Neural cell (in vitro differentiated cells): ENCODE data around the gene ZNF396. TPM values are rescaled to one million over a fixed set of nuclear protein-coding genes. Genes with fewer than 3 reads are reported as not detected.

Experiments used
- H2AFZ ChIP-seq: fragments of 200-600, 300-800 bp; sonication (generic), shearing (Covaris generic); 2 replicates; pipeline ENCODE4 v1.6.0; 2014; ENCODE audit warnings: low read depth, mild to moderate bottlenecking, antibody characterized with exemption, low read length, moderate library complexity
- H3F3A ChIP-seq: fragments of 200-600 bp; shearing (Covaris generic); 2 replicates; pipeline ENCODE4 v1.6.1; 2016; ENCODE audit warnings: mild to moderate bottlenecking, moderate library complexity, mixed read lengths, antibody characterized with exemption, low read length; ENCODE audit not compliant: insufficient read depth, poor library complexity, severe bottlenecking
- H3K27ac ChIP-seq: fragments of 200-600, 300-800 bp; sonication (generic), shearing (Covaris generic); 2 replicates; pipeline ENCODE4 v1.5.1; 2014; ENCODE audit warnings: mild to moderate bottlenecking, low read length, moderate library complexity
- H3K27me3 ChIP-seq: fragments of 300-800, 200-600 bp; sonication (generic), shearing (Covaris generic); 2 replicates; pipeline ENCODE4 v1.6.0; 2014; ENCODE audit warnings: mild to moderate bottlenecking, low read depth, low read length, moderate library complexity; ENCODE audit not compliant: insufficient read depth
- H3K36me3 ChIP-seq: fragments of 300-800, 200-600 bp; sonication (generic), shearing (Covaris generic); 2 replicates; pipeline ENCODE4 v1.5.1; 2014; ENCODE audit warnings: mild to moderate bottlenecking, antibody characterized with exemption, low read length, moderate library complexity; ENCODE audit not compliant: insufficient read depth
- H3K4me2 ChIP-seq: fragments of 300-800, 200-600 bp; sonication (generic), shearing (Covaris generic); 2 replicates; pipeline ENCODE4 v1.6.0; 2014; ENCODE audit warnings: mild to moderate bottlenecking, low read length
- H3K4me3 ChIP-seq: fragments of 300-800, 200-600 bp; sonication (generic), shearing (Covaris generic); 2 replicates; pipeline ENCODE4 v1.5.1; 2014; ENCODE audit warnings: mild to moderate bottlenecking, low read length, moderate library complexity
- H3K79me2 ChIP-seq: fragments of 200-600 bp; shearing (Covaris generic); replicated peaks from 2 replicates; pipeline ENCODE4 v1.6.0; 2014; ENCODE audit warnings: mild to moderate bottlenecking, low read length, moderate library complexity; ENCODE audit not compliant: insufficient read depth
- H3K9ac ChIP-seq: fragments of 300-800, 200-600 bp; sonication (generic), shearing (Covaris generic); 2 replicates; pipeline ENCODE4 v1.6.1; 2016; ENCODE audit warnings: mild to moderate bottlenecking, low read length, mixed read lengths
- H3K9me2 ChIP-seq: fragments of 200-600 bp; shearing (Covaris generic); 2 replicates; pipeline ENCODE4 v1.6.1; 2016; ENCODE audit warnings: mild to moderate bottlenecking, low read length, mixed read lengths; ENCODE audit not compliant: insufficient read depth
- H3K9me3 ChIP-seq: fragments of 200-600, 300-800 bp; sonication (generic), shearing (Covaris generic); 2 replicates; pipeline ENCODE4 v1.6.1; 2016; ENCODE audit warnings: mild to moderate bottlenecking, mixed run types, low read length, moderate library complexity, mixed read lengths
- H4K20me1 ChIP-seq: fragments of 200-600 bp; shearing (Covaris generic); 2 replicates; pipeline ENCODE4 v1.6.1; 2016; ENCODE audit warnings: mild to moderate bottlenecking, mixed run types; ENCODE audit not compliant: insufficient read depth
- CTCF ChIP-seq: fragments of 450-650 bp; IDR thresholded peaks from 2 replicates; pipeline ENCODE4 v1.5.1; 2014; ENCODE audit warnings: antibody characterized with exemption, mild to moderate bottlenecking, moderate library complexity; ENCODE audit not compliant: poor library complexity, severe bottlenecking
- EP300 ChIP-seq: fragments of 450-650 bp; conservative IDR thresholded peaks from 2 replicates; pipeline ENCODE4 v1.6.1; 2014; ENCODE audit warnings: antibody characterized with exemption, mild to moderate bottlenecking, moderate library complexity; ENCODE audit not compliant: poor library complexity, severe bottlenecking
- EZH2 ChIP-seq: fragments of 200-600, 300-800 bp; shearing (Covaris generic), sonication (generic); IDR thresholded peaks from 2 replicates; pipeline ENCODE4 v1.6.1; 2014; ENCODE audit warnings: antibody characterized with exemption, low read length, borderline replicate concordance, mild to moderate bottlenecking; ENCODE audit not compliant: insufficient read depth, poor library complexity, severe bottlenecking
- MXI1 ChIP-seq: fragments of 450-650 bp; conservative IDR thresholded peaks from 2 replicates; pipeline ENCODE4 v1.6.1; 2014; ENCODE audit warnings: antibody characterized with exemption, mild to moderate bottlenecking; ENCODE audit not compliant: poor library complexity, severe bottlenecking
- POLR2AphosphoS5 ChIP-seq: IDR thresholded peaks from 2 replicates; pipeline ENCODE4 v1.6.1; 2012
- RAD21 ChIP-seq: fragments of 450-650 bp; conservative IDR thresholded peaks from 2 replicates; pipeline ENCODE4 v1.6.1; 2014; ENCODE audit warnings: antibody characterized with exemption, mild to moderate bottlenecking, moderate library complexity
- REST ChIP-seq: IDR thresholded peaks from 2 replicates; pipeline ENCODE4 v1.6.1; 2012; ENCODE audit warnings: borderline replicate concordance
- SMC3 ChIP-seq: fragments of 450-650 bp; conservative IDR thresholded peaks from 2 replicates; pipeline ENCODE4 v1.6.1; 2014; ENCODE audit warnings: antibody characterized with exemption, mild to moderate bottlenecking, moderate library complexity; ENCODE audit not compliant: poor library complexity
- TAF1 ChIP-seq: IDR thresholded peaks from 2 replicates; pipeline ENCODE4 v1.6.1; 2012; ENCODE audit warnings: low read depth
- polyA plus RNA-seq: library from polyadenylated mRNA; depleted of rRNA; stranded (reverse); fragments of >200 nt; gene quantifications from 2 replicates; pipeline ENCODE4 v1.2.3, GENCODE V29; 2014

Gene ZNF396
- polyA plus RNA-seq, 1 donor from 2014 or later = 0.92 TPM

- TF ChIP-seq REST = no peak
These were observed 41.5 kb upstream of the ZNF396 start (continued) for GRCh38 chr18:35418610-35419009.

- no peak overlapping the region for H3K4me2 ChIP-seq
- no peak overlapping the region for H3K4me3 ChIP-seq
- no peaks in the 10 kb centered on the region for H4K20me1 ChIP-seq
- H3K36me3 ChIP-seq = no peaks in the 10 kb centered on the region
- H3F3A ChIP-seq = no peaks in the 10 kb centered on the region
- H3K9ac ChIP-seq = no peak overlapping the region
- no peak overlapping the region for H3K27ac ChIP-seq
- H3K79me2 ChIP-seq = no peaks in the 10 kb centered on the region
- H3K9me3 ChIP-seq = peaks cover 4% of the 10 kb centered on the region
- no peaks in the 10 kb centered on the region for H3K9me2 ChIP-seq
- TF ChIP-seq POLR2AphosphoS5 (no peak), RAD21 (no peak), CTCF (no peak), MXI1 (no peak), SMC3 (no peak), EZH2 (no peak), TAF1 (no peak), EP300 (no peak), REST (no peak)
- no peak overlapping the region for H2AFZ ChIP-seq
- H3K27me3 ChIP-seq = no peaks in the 10 kb centered on the region
These were observed 40.1 kb upstream of the ZNF396 start for GRCh38 chr18:35417223-35417622.
